Adrenal gland (tissue), 12 donors: ENCODE measurements around the gene SLC35B1. TPM values are rescaled to one million over a fixed set of nuclear protein-coding genes. Genes with fewer than 3 reads are reported as not detected.
A peak's percentile ranks its signal among the peaks of the same experiment; 100 is the strongest.

ENCODE experiments used
- DNase-seq, 7 donors: peaks; one replicate each; pipeline ENCODE4 v3.0.0-alpha.2; 2019 to 2020
- H3K27ac ChIP-seq, 5 donors: fragments of 200-600 bp; sonication (generic) in 4 of 5; 1 replicate in 3 of 5; 2 replicates in 2 of 5; pipeline versions ENCODE4 v1.5.1 to v1.8.0; 2016 to 2020; ENCODE audit warnings: mild to moderate bottlenecking in 1 of 5
- H3K27me3 ChIP-seq: fragments of 200-600 bp; 2 replicates; pipeline ENCODE4 v1.8.0; 2021
- H3K36me3 ChIP-seq, 2 donors: fragments of 200-600 bp; replicated peaks in 1 of 2; 1 replicate in 1 of 2; 2 replicates in 1 of 2; pipeline versions ENCODE4 v1.5.1 to v1.8.0; 2018 to 2022
- H3K4me1 ChIP-seq, 2 donors: fragments of 200-600 bp; replicated peaks in 1 of 2; 1 replicate in 1 of 2; 2 replicates in 1 of 2; pipeline versions ENCODE4 v1.5.1 to v1.8.0; 2018 to 2021
- H3K4me3 ChIP-seq, 4 donors: fragments of 200-600 bp; sonication (generic) in 3 of 4; one replicate each; pipeline ENCODE4 v1.5.1; 2016 to 2018
- H3K9me3 ChIP-seq, 3 donors: fragments of 200-600 bp; sonication (generic) in 1 of 3; replicated peaks in 1 of 3; 1 replicate in 2 of 3; 2 replicates in 1 of 3; pipeline versions ENCODE4 v1.5.1 to v1.8.0; 2016 to 2021
- CTCF ChIP-seq, 6 experiments: fragments of 450-650 bp in 4 of 6; fragments of 200-600 bp in 2 of 6; sonication (generic) in 1 of 6; IDR thresholded peaks; 1 replicate in 5 of 6; 2 replicates in 1 of 6; pipeline versions ENCODE4 v1.5.1 to v1.8.0; 2016 to 2021; ENCODE audit warnings: antibody characterized with exemption in 6 of 6, mild to moderate bottlenecking in 2 of 6, moderate library complexity in 1 of 6
- POLR2A ChIP-seq, 2 donors: fragments of 450-650 bp; IDR thresholded peaks; one replicate each; pipeline ENCODE4 v1.6.1; 2017; ENCODE audit warnings: antibody characterized with exemption in 2 of 2, mild to moderate bottlenecking in 2 of 2, moderate library complexity in 1 of 2
- WGBS, 4 donors: extraction: QIAGEN DNeasy Blood & Tissue Kit in 2 of 4; methylation state at CpG; one replicate each; pipeline versions ENCODE4 v1.1.5 to v1.1.7; 2013 to 2017; 5-methylcytosine and 5-hydroxymethylcytosine counted together
- intact Hi-C, 2 donors: fragments of 100-400 bp; cut with DNase I; formaldehyde crosslinking; loops; one replicate each; pipeline versions ENCODE4 v1.14.1 to v1.15.0; 2022 to 2023
- polyA plus RNA-seq, 3 donors: library from polyadenylated mRNA; stranded (reverse); fragments of 200-250 nt in 2 of 3; fragments of 350-450 nt in 1 of 3; fragmentation: Illumina TruSeq in 1 of 3; extraction: RNeasy Lipid Tissue Mini Kit (QIAGEN cat#74804) in 1 of 3; gene quantifications; one replicate each; pipeline ENCODE4 v1.2.3, GENCODE V29; 2013 to 2014
- total RNA-seq, 9 donors: library from RNA; depleted of rRNA in 4 of 9; stranded (reverse); fragments of >200 nt in 4 of 9; fragments of 120-200 nt in 1 of 9; fragmentation: NEBNext Ultra II Directional in 1 of 9; extraction: Animal tissue kit (Norgen Biotek cat#: 25700) in 1 of 9; gene quantifications; one replicate each; pipeline versions ENCODE4 v1.1.0 to v1.2.4, GENCODE V29; 2013 to 2023
- donor health status: healthy with polysubstance abuse.
- donor health status: Bipolar disorder and iron deficiency.
- donor health status: DM: yes; HTN: yes; CAD: no.
- donor health status: DM: no; HTN: no; CAD: no.
- donor health status: DM: no; HTN: no; CAD: no.
- donor health status: DM: yes; HTN: yes; CAD: no.

SLC35B1 gene
- total and polyA plus RNA-seq, 12 donors = 20.9 to 87.9 (median 43.0) TPM

- H3K4me3 ChIP-seq = no peak overlapping the region
- intact Hi-C loops = loop anchor here (5.0 to 10.0 kb wide), 4 partner anchors 77 to 290 kb away; partner anchors contain the start of gene DLX3 (in 1 of the 2)
- no peaks in the 10 kb centered on the region for H3K27me3 ChIP-seq
- no peak for DNase-seq
- H3K36me3 ChIP-seq = peaks cover 0 to 56% of the 10 kb centered on the region in 2 donors
- H3K9me3 ChIP-seq = no peaks in the 10 kb centered on the region
- TF ChIP-seq CTCF (IDR thresholded peaks at IDR 0.05) (no peak), POLR2A (IDR thresholded peaks at IDR 0.05) (no peak)
- peaks cover 10 to 12% of the 10 kb centered on the region in 2 donors for H3K4me1 ChIP-seq
- H3K27ac ChIP-seq = no peak overlapping the region
Measured at GRCh38 chr17:49705254-49705653, 2.5 kb downstream of the SLC35B1 start.

GRCh38 chr17:49703557-49704277 lies 4.0 kb downstream of the SLC35B1 start:
- H3K4me1 ChIP-seq = peaks cover 10 to 12% of the 10 kb centered on the region in 2 donors
- no peak overlapping the region for H3K4me3 ChIP-seq
- intact Hi-C loops = loop anchor here (10.0 kb wide), 2 partner anchors 151 to 291 kb away; partner anchors contain the start of gene DLX3 (in 1 of the 2)
- no peaks in the 10 kb centered on the region for H3K9me3 ChIP-seq
- H3K27ac ChIP-seq = no peak overlapping the region
- H3K27me3 ChIP-seq = no peaks in the 10 kb centered on the region
- peaks cover 0 to 61% of the 10 kb centered on the region in 2 donors for H3K36me3 ChIP-seq
- WGBS, 4 donors = 58 to 63% (median 60%) methylated on average over 3 to 6 of the region's 6 CpGs
- TF ChIP-seq CTCF (IDR thresholded peaks at IDR 0.05) (peak in 5 of 6 experiments; percentile 24 to 42 (median 36)), POLR2A (IDR thresholded peaks at IDR 0.05) (no peak)
- peak in 4 of 7 donors; percentile 26 to 44 (median 44) for DNase-seq

GRCh38 chr17:49700960-49701359 lies 6.8 kb downstream of the SLC35B1 start:
- Histone ChIP-seq H3K9me3 (no peaks in the 10 kb centered on the region), H3K36me3 (peaks cover 0 to 61% of the 10 kb centered on the region in 2 donors), H3K4me3 (no peak overlapping the region), H3K4me1 (no peaks in the 10 kb centered on the region), H3K27ac (no peak overlapping the region), H3K27me3 (no peaks in the 10 kb centered on the region)
- TF ChIP-seq POLR2A (IDR thresholded peaks at IDR 0.05) = no peak
- no peak for TF ChIP-seq CTCF (IDR thresholded peaks at IDR 0.05)
- DNase-seq = no peak
- WGBS, 4 donors = 79 to 90% (median 87%) methylated on average over 6 of the region's 6 CpGs
- intact Hi-C loops = loop anchor here (10.0 kb wide), 2 partner anchors 154 to 294 kb away; partner anchors contain the start of gene DLX3 (in 1 of the 2)

GRCh38 chr17:49699966-49700575 lies 7.7 kb downstream of the SLC35B1 start:
- H3K27ac ChIP-seq = no peak overlapping the region
- TF ChIP-seq POLR2A (IDR thresholded peaks at IDR 0.05) (no peak), CTCF (IDR thresholded peaks at IDR 0.05) (no peak)
- intact Hi-C loops = loop anchor here (10.0 kb wide), 2 partner anchors 155 to 295 kb away; partner anchors contain the start of gene DLX3 (in 1 of the 2)

More at GRCh38 chr17:49699966-49700575, 7.7 kb downstream of the SLC35B1 start:
- WGBS, 4 donors = 71 to 77% (median 77%) methylated on average over 8 of the region's 8 CpGs
- no peak overlapping the region for H3K4me3 ChIP-seq
- H3K27me3 ChIP-seq = no peaks in the 10 kb centered on the region
- H3K9me3 ChIP-seq = no peaks in the 10 kb centered on the region
- peaks cover 0 to 53% of the 10 kb centered on the region in 2 donors for H3K36me3 ChIP-seq
- no peak for DNase-seq
- H3K4me1 ChIP-seq = peaks cover 0 to 6% of the 10 kb centered on the region in 2 donors
